K562 (cell line): ENCODE measurements around the gene SMNDC1. TPM values are rescaled to one million over a fixed set of nuclear protein-coding genes. Genes with fewer than 3 reads are reported as not detected.

ENCODE experiments used
- FOXJ3 ChIP-seq: sonication (generic); formaldehyde crosslinking; IDR thresholded peaks from 2 replicates; pipeline ENCODE4 v1.4.0; 2020; ENCODE audit warnings: mild to moderate bottlenecking, missing genetic modification reagents
- POLR3G ChIP-seq: IDR thresholded peaks from 2 replicates; pipeline ENCODE4 v1.6.1; 2011; ENCODE audit not compliant: insufficient read length, insufficient replicate concordance; ENCODE audit errors: extremely low read depth
- RAD21 ChIP-seq, 2 experiments: fragments of 250-450 bp in 1 of 2; fragments of 450-650 bp in 1 of 2; sonication (Bioruptor Pico) in 1 of 2; formaldehyde crosslinking in 1 of 2; IDR thresholded peaks in 1 of 2; conservative IDR thresholded peaks in 1 of 2; 2 replicates each; pipeline versions ENCODE4 v1.4.0 to v1.8.0; 2020 to 2022; ENCODE audit warnings: mild to moderate bottlenecking in 2 of 2, moderate library complexity in 1 of 2
- RUNX1 ChIP-seq: sonication (generic); IDR thresholded peaks from 2 replicates; pipeline ENCODE4 v1.6.1; 2016; ENCODE audit warnings: antibody characterized with exemption, low read depth
- SLC30A9 ChIP-seq: fragments of 250-450 bp; sonication (Bioruptor Pico); IDR thresholded peaks from 2 replicates; pipeline ENCODE4 v1.8.0; 2022; ENCODE audit warnings: mild to moderate bottlenecking, moderate library complexity
- polyA plus RNA-seq, 8 experiments: library from polyadenylated mRNA; depleted of rRNA in 4 of 8; stranded (reverse) in 5 of 8; unstranded in 3 of 8; fragments of >200 nt; fragmentation: Nextera tagmentation in 2 of 8; fragmentation: Illumina TruSeq in 1 of 8; extraction: Ambion mirVana in 2 of 8; extraction: Trizol in 1 of 8; gene quantifications; 2 replicates each; pipeline versions ENCODE4 v1.2.1 to v1.2.3, GENCODE V29; 2011 to 2014; ENCODE audit warnings: inconsistent platforms in 1 of 8, missing spikeins in 1 of 8
- total RNA-seq, 7 experiments: library from RNA; depleted of rRNA in 6 of 7; stranded (reverse); fragments of >200 nt in 6 of 7; fragmentation: Illumina TruSeq in 2 of 7; extraction: Trizol in 2 of 7; gene quantifications; 2 replicates each; pipeline versions ENCODE4 v1.2.1 to v1.2.3, GENCODE V29; 2011 to 2021; ENCODE audit warnings: low replicate concordance in 1 of 7
- TF ChIP-seq, protein P1 (sequence below): fragments of 450-650 bp; formaldehyde crosslinking; IDR thresholded peaks from 2 replicates; pipeline ENCODE4 v1.4.0; 2020; ENCODE audit warnings: mild to moderate bottlenecking, moderate library complexity
- TF ChIP-seq, protein P2 (sequence below): fragments of 200-800 bp; sonication (Bioruptor generic); IDR thresholded peaks from 2 replicates; pipeline ENCODE4 v1.6.1; 2017; ENCODE audit warnings: missing genetic modification characterization, missing compliant biosample characterization
- TF ChIP-seq, protein P3 (sequence below): sonication (generic); formaldehyde crosslinking; IDR thresholded peaks from 2 replicates; pipeline ENCODE4 v1.8.0; 2023; ENCODE audit warnings: missing genetic modification reagents, mild to moderate bottlenecking, borderline replicate concordance
- TF ChIP-seq, protein P4 (sequence below): IDR thresholded peaks from 2 replicates; pipeline ENCODE4 v1.6.1; 2012; ENCODE audit warnings: low read depth, low read length, improper control_type of control experiment, borderline replicate concordance
- TF ChIP-seq, protein P5 (sequence below), 2 experiments: IDR thresholded peaks; 2 replicates each; pipeline ENCODE4 v1.6.1; 2012; ENCODE audit warnings: improper control_type of control experiment in 2 of 2, low read depth in 2 of 2, low read length in 2 of 2, borderline replicate concordance in 1 of 2
- TF ChIP-seq, protein P6 (sequence below): fragments of 250-450 bp; sonication (Bioruptor Pico); IDR thresholded peaks from 2 replicates; pipeline ENCODE4 v1.5.1; 2021; ENCODE audit warnings: mild to moderate bottlenecking

Gene SMNDC1
- total and polyA plus RNA-seq, 9 of the 15 experiments (the other 6 are each of a cell fraction or from before 2014, with no cell fraction given): 6.8 to 35.8 (median 12.3) TPM

DNA sequence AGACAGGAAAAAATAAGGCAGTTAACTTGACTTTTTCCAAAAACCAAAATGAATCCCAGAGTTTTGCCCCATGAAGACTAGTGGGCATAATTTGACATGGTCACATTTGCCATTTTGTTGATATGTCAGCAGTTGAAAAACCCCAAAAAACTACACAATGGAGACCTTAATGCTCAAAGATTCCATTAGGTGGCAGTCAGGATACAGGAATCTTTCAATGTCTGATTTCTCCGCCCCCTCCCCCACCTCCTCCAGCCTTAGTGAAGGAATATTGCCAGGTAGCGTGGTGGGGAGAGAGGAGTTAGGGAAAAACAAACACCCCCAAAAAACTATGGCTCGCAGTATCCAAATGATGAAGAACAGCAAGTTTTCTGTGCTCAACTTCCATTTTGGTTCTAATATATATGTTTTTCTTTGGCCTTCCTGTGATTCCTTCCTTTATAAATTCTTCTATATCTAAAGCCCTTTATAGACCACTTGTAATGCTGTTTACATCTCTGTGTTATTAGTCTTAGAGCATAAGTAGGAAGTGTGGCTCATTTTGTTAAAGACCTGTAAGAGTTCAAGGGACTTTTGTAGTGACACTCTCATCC lies 6.7 kb upstream of the SMNDC1 start (continued):
- TF ChIP-seq, protein P1, sequence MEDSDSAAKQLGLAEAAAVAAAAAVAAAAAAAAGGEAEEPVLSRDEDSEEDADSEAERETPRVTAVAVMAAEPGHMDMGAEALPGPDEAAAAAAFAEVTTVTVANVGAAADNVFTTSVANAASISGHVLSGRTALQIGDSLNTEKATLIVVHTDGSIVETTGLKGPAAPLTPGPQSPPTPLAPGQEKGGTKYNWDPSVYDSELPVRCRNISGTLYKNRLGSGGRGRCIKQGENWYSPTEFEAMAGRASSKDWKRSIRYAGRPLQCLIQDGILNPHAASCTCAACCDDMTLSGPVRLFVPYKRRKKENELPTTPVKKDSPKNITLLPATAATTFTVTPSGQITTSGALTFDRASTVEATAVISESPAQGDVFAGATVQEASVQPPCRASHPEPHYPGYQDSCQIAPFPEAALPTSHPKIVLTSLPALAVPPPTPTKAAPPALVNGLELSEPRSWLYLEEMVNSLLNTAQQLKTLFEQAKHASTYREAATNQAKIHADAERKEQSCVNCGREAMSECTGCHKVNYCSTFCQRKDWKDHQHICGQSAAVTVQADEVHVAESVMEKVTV: peak; percentile 62
- TF ChIP-seq RUNX1 (no peak), RAD21 (CRISPR knock-in tag; conservative IDR thresholded peaks at IDR 0.05 in 1 of 2, IDR thresholded peaks at IDR 0.05 in 1 of 2) (peak; percentile 79 to 81), SLC30A9 (CRISPR knock-in tag) (no peak), POLR3G (no peak), FOXJ3 (no peak)
- TF ChIP-seq, protein P2, sequence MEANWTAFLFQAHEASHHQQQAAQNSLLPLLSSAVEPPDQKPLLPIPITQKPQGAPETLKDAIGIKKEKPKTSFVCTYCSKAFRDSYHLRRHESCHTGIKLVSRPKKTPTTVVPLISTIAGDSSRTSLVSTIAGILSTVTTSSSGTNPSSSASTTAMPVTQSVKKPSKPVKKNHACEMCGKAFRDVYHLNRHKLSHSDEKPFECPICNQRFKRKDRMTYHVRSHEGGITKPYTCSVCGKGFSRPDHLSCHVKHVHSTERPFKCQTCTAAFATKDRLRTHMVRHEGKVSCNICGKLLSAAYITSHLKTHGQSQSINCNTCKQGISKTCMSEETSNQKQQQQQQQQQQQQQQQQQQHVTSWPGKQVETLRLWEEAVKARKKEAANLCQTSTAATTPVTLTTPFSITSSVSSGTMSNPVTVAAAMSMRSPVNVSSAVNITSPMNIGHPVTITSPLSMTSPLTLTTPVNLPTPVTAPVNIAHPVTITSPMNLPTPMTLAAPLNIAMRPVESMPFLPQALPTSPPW (CRISPR knock-in tag): no peak
- TF ChIP-seq, protein P3, sequence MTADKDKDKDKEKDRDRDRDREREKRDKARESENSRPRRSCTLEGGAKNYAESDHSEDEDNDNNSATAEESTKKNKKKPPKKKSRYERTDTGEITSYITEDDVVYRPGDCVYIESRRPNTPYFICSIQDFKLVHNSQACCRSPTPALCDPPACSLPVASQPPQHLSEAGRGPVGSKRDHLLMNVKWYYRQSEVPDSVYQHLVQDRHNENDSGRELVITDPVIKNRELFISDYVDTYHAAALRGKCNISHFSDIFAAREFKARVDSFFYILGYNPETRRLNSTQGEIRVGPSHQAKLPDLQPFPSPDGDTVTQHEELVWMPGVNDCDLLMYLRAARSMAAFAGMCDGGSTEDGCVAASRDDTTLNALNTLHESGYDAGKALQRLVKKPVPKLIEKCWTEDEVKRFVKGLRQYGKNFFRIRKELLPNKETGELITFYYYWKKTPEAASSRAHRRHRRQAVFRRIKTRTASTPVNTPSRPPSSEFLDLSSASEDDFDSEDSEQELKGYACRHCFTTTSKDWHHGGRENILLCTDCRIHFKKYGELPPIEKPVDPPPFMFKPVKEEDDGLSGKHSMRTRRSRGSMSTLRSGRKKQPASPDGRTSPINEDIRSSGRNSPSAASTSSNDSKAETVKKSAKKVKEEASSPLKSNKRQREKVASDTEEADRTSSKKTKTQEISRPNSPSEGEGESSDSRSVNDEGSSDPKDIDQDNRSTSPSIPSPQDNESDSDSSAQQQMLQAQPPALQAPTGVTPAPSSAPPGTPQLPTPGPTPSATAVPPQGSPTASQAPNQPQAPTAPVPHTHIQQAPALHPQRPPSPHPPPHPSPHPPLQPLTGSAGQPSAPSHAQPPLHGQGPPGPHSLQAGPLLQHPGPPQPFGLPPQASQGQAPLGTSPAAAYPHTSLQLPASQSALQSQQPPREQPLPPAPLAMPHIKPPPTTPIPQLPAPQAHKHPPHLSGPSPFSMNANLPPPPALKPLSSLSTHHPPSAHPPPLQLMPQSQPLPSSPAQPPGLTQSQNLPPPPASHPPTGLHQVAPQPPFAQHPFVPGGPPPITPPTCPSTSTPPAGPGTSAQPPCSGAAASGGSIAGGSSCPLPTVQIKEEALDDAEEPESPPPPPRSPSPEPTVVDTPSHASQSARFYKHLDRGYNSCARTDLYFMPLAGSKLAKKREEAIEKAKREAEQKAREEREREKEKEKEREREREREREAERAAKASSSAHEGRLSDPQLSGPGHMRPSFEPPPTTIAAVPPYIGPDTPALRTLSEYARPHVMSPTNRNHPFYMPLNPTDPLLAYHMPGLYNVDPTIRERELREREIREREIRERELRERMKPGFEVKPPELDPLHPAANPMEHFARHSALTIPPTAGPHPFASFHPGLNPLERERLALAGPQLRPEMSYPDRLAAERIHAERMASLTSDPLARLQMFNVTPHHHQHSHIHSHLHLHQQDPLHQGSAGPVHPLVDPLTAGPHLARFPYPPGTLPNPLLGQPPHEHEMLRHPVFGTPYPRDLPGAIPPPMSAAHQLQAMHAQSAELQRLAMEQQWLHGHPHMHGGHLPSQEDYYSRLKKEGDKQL (CRISPR knock-in tag): no peak
- TF ChIP-seq, protein P4, sequence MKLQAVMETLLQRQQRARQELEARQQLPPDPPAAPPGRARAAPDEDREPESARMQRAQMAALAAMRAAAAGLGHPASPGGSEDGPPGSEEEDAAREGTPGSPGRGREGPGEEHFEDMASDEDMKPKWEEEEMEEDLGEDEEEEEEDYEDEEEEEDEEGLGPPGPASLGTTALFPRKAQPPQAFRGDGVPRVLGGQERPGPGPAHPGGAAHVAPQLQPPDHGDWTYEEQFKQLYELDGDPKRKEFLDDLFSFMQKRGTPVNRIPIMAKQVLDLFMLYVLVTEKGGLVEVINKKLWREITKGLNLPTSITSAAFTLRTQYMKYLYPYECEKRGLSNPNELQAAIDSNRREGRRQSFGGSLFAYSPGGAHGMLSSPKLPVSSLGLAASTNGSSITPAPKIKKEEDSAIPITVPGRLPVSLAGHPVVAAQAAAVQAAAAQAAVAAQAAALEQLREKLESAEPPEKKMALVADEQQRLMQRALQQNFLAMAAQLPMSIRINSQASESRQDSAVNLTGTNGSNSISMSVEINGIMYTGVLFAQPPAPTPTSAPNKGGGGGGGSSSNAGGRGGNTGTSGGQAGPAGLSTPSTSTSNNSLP: 0 out of 2 replicates have a peak, but pooled peaks have one; percentile 28
- TF ChIP-seq, protein P5, sequence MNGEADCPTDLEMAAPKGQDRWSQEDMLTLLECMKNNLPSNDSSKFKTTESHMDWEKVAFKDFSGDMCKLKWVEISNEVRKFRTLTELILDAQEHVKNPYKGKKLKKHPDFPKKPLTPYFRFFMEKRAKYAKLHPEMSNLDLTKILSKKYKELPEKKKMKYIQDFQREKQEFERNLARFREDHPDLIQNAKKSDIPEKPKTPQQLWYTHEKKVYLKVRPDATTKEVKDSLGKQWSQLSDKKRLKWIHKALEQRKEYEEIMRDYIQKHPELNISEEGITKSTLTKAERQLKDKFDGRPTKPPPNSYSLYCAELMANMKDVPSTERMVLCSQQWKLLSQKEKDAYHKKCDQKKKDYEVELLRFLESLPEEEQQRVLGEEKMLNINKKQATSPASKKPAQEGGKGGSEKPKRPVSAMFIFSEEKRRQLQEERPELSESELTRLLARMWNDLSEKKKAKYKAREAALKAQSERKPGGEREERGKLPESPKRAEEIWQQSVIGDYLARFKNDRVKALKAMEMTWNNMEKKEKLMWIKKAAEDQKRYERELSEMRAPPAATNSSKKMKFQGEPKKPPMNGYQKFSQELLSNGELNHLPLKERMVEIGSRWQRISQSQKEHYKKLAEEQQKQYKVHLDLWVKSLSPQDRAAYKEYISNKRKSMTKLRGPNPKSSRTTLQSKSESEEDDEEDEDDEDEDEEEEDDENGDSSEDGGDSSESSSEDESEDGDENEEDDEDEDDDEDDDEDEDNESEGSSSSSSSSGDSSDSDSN (IDR thresholded peaks at IDR 0.05; ENCODE audit: borderline replicate concordance in 1 of 2, low read depth in 2 of 2, low read length in 2 of 2): no peak
- TF ChIP-seq, protein P6, sequence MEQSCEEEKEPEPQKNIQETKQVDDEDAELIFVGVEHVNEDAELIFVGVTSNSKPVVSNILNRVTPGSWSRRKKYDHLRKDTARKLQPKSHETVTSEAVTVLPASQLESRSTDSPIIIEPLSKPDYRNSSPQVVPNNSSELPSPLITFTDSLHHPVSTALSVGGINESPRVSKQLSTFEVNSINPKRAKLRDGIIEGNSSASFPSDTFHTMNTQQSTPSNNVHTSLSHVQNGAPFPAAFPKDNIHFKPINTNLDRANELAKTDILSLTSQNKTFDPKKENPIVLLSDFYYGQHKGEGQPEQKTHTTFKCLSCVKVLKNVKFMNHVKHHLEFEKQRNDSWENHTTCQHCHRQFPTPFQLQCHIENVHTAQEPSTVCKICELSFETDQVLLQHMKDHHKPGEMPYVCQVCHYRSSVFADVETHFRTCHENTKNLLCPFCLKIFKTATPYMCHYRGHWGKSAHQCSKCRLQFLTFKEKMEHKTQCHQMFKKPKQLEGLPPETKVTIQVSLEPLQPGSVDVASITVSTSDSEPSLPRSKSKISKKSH (CRISPR knock-in tag): no peak
